Astrocyte of the spinal cord (primary cell): ENCODE results near the gene DAZAP1.

Experiments
- DNase-seq: peaks from one replicate; pipeline ENCODE4 v3.0.0; 2011; ENCODE audit warnings: low read depth, low spot score
- H3K4me3 ChIP-seq: 2 replicates; pipeline ENCODE4 v1.5.1; 2011; ENCODE audit warnings: low read depth, mild to moderate bottlenecking, low read length, moderate library complexity
- CTCF ChIP-seq: IDR thresholded peaks from 2 replicates; pipeline ENCODE4 v1.5.1; 2012; ENCODE audit warnings: low read depth, mild to moderate bottlenecking, low read length, inconsistent platforms
- in situ Hi-C: cut with HindIII; loops from 2 replicates; pipeline ENCODE4 v1.10.0; 2017; ENCODE audit warnings: low sequenced_read_pairs

The DAZAP1 gene

GRCh38 chr19:1471010-1471514 lies 63.7 kb downstream of the DAZAP1 start:
- in situ Hi-C loops: no loop called here
- TF ChIP-seq CTCF: no peak
- H3K4me3 ChIP-seq: no peak overlapping the region
- DNase-seq: no peak

- H3K4me3 ChIP-seq: no peak overlapping the region
- no peak for DNase-seq
- in situ Hi-C loops: no loop called here
- TF ChIP-seq CTCF: no peak
Measured at GRCh38 chr19:1471515-1472160, 64.3 kb downstream of the DAZAP1 start.

- TF ChIP-seq CTCF: no peak
- H3K4me3 ChIP-seq: no peak overlapping the region
- in situ Hi-C loops: no loop called here
- no peak for DNase-seq
Measured at GRCh38 chr19:1472231-1473084, 65.1 kb downstream of the DAZAP1 start.

GRCh38 chr19:1473085-1473851 lies 65.9 kb downstream of the DAZAP1 start:
- H3K4me3 ChIP-seq: no peak overlapping the region
- in situ Hi-C loops: no loop called here
- no peak for DNase-seq
- TF ChIP-seq CTCF: no peak

- in situ Hi-C loops: no loop called here
- H3K4me3 ChIP-seq: no peak overlapping the region
- DNase-seq: peak; percentile 22
- no peak for TF ChIP-seq CTCF
Measured at GRCh38 chr19:1474011-1474764, 66.8 kb downstream of the DAZAP1 start.
